ENCODE data around the gene SYT12. TPM values are rescaled to one million over a fixed set of nuclear protein-coding genes. Genes with fewer than 3 reads are reported as not detected.

SYT12 gene
- total RNA-seq, 1 experiment from 2014 or later: 3.1 TPM

DNA sequence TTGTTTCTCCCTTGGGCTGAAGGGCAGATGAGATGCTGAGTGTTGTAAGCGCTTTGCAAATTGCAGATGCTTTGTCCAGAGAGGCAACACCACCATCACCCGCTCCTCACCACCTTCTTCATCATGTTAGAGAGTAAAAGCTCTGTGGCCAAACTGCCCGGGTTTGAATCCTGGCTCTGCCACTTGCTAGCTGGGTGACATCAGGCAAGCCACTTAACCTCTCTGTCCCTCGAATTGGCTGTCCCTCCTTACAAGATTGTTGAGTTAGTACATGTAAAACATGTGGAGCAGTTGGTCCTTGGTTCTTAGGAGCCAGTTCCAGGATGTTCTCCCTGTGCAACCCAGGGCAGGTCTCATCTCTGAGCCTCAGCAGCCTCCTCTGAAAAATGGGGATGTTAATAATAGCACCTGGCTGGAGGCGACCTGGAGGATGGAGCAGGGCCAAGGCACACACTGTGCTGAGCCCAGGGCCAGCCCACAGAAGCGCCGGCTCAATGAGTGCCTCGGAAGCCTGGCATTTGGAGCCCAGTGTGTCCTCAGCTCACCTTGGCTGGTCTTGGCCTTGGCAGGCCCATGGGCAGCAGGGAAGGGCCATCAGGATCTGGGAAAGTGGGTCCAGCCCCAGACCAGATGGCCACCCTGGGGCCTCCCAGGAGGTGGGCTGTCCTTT is 37.3 kb upstream of the SYT12 start:
- TF ChIP-seq EZH2 (IDR thresholded peaks at IDR 0.05; ENCODE audit: borderline replicate concordance, low read depth, low read length, poor library complexity, severe bottlenecking): no peak
- TF ChIP-seq, protein P1, sequence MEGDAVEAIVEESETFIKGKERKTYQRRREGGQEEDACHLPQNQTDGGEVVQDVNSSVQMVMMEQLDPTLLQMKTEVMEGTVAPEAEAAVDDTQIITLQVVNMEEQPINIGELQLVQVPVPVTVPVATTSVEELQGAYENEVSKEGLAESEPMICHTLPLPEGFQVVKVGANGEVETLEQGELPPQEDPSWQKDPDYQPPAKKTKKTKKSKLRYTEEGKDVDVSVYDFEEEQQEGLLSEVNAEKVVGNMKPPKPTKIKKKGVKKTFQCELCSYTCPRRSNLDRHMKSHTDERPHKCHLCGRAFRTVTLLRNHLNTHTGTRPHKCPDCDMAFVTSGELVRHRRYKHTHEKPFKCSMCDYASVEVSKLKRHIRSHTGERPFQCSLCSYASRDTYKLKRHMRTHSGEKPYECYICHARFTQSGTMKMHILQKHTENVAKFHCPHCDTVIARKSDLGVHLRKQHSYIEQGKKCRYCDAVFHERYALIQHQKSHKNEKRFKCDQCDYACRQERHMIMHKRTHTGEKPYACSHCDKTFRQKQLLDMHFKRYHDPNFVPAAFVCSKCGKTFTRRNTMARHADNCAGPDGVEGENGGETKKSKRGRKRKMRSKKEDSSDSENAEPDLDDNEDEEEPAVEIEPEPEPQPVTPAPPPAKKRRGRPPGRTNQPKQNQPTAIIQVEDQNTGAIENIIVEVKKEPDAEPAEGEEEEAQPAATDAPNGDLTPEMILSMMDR (conservative IDR thresholded peaks at IDR 0.05; ENCODE audit: low read depth, low read length): no peak
- Histone ChIP-seq H3K9me3 (ENCODE audit: low read depth, low read length, poor library complexity, severe bottlenecking) (no peaks in the 10 kb centered on the region), H3K36me3 (ENCODE audit: insufficient read depth, low read length, poor library complexity, severe bottlenecking) (no peaks in the 10 kb centered on the region), H3K4me1 (ENCODE audit: insufficient read depth, low read length, poor library complexity, severe bottlenecking) (peaks cover 12% of the 10 kb centered on the region), H3K4me3 (ENCODE audit: low read depth, low read length, poor library complexity, severe bottlenecking) (no peak overlapping the region), H3K27ac (ENCODE audit: low read depth, low read length, poor library complexity, severe bottlenecking) (no peak overlapping the region), H3K27me3 (replicated peaks; ENCODE audit: insufficient read depth, low read depth, low read length, poor library complexity) (no peaks in the 10 kb centered on the region)
- DNase-seq (ENCODE audit: low spot score): no peak
- intact Hi-C loops (cut with micrococcal nuclease; ENCODE audit: unreplicated experiment): no loop called here
- POLR2A ChIA-PET (ENCODE audit: low non-redundant PET): no interaction called here
- BruUV-seq (replicated peaks): no TSS peak
- CTCF ChIA-PET: no interaction called here

DNA sequence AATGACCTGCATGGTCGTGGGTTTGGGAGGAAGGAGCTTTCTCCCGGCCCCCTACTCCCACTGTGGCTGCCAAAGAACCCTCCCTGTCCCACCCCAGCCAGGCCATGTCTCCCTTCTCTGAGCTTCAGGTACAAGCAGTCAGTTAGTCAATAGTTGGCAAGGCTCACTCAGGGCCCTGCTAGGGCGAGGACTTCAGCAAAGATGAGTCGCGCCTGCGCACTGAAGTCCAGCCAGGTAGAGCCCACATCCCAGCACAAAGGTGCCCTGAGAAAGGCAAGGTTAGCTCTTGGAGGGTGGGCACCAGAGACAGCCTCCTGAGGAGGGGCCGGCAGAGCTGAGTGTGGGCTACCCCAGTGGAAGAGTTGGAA is 36.8 kb upstream of the SYT12 start:
- POLR2A ChIA-PET (ENCODE audit: low non-redundant PET): no interaction called here
- Histone ChIP-seq H3K27ac (ENCODE audit: low read depth, low read length, poor library complexity, severe bottlenecking) (no peak overlapping the region), H3K4me3 (ENCODE audit: low read depth, low read length, poor library complexity, severe bottlenecking) (no peak overlapping the region), H3K36me3 (ENCODE audit: insufficient read depth, low read length, poor library complexity, severe bottlenecking) (no peaks in the 10 kb centered on the region), H3K4me1 (ENCODE audit: insufficient read depth, low read length, poor library complexity, severe bottlenecking) (peaks cover 11% of the 10 kb centered on the region), H3K9me3 (ENCODE audit: low read depth, low read length, poor library complexity, severe bottlenecking) (no peaks in the 10 kb centered on the region), H3K27me3 (replicated peaks; ENCODE audit: insufficient read depth, low read depth, low read length, poor library complexity) (no peaks in the 10 kb centered on the region)
- CTCF ChIA-PET: no interaction called here
- no TSS peak for BruUV-seq (replicated peaks)
- DNase-seq (ENCODE audit: low spot score): no peak
- intact Hi-C loops (cut with micrococcal nuclease; ENCODE audit: unreplicated experiment): no loop called here
- TF ChIP-seq, protein P1 (conservative IDR thresholded peaks at IDR 0.05; ENCODE audit: low read depth, low read length): no peak
- no peak for TF ChIP-seq EZH2 (IDR thresholded peaks at IDR 0.05; ENCODE audit: borderline replicate concordance, low read depth, low read length, poor library complexity, severe bottlenecking)

DNA sequence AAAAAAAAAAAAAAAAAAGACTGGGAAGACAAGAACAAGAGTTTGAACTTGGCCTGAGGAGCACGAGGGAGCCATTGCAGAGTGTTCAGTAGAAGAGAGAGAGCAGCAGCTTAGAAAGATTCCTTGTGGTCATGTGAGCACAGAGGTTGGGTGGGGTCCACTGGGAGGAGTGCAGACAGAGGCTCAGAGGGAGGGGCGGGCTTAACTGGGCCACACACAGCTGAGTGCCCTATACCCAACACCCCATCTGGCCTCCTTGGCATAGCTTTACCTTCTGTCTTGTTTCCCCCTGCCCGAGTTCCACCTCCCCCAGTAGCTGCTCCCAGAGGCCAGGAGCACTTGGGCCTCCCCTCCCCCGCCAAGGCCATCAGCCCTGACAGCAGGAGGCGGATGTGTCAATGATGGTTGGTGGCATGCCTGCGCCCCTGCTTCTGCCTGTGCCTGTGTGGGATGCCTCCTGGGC is 35.7 kb upstream of the SYT12 start:
- Histone ChIP-seq H3K9me3 (ENCODE audit: low read depth, low read length, poor library complexity, severe bottlenecking) (no peaks in the 10 kb centered on the region), H3K4me1 (ENCODE audit: insufficient read depth, low read length, poor library complexity, severe bottlenecking) (peaks cover 6% of the 10 kb centered on the region), H3K27me3 (replicated peaks; ENCODE audit: insufficient read depth, low read depth, low read length, poor library complexity) (no peaks in the 10 kb centered on the region), H3K4me3 (ENCODE audit: low read depth, low read length, poor library complexity, severe bottlenecking) (no peak overlapping the region), H3K36me3 (ENCODE audit: insufficient read depth, low read length, poor library complexity, severe bottlenecking) (no peaks in the 10 kb centered on the region), H3K27ac (ENCODE audit: low read depth, low read length, poor library complexity, severe bottlenecking) (no peak overlapping the region)
- DNase-seq (ENCODE audit: low spot score): no peak
- no TSS peak for BruUV-seq (replicated peaks)
- ChIA-PET POLR2A (ENCODE audit: low non-redundant PET) (no interaction called here), CTCF (no interaction called here)
- intact Hi-C loops (cut with micrococcal nuclease; ENCODE audit: unreplicated experiment): no loop called here
- no peak for TF ChIP-seq EZH2 (IDR thresholded peaks at IDR 0.05; ENCODE audit: borderline replicate concordance, low read depth, low read length, poor library complexity, severe bottlenecking)
- TF ChIP-seq, protein P1 (conservative IDR thresholded peaks at IDR 0.05; ENCODE audit: low read depth, low read length): no peak
